WTC11 (cell line): ENCODE measurements around the gene NDUFB8.

Experiments
- ATF1 ChIP-seq: sonication (generic); formaldehyde crosslinking; IDR thresholded peaks from 2 replicates; pipeline ENCODE4 v1.8.1; 2023; ENCODE audit warnings: mild to moderate bottlenecking, moderate library complexity, missing genetic modification reagents
- CREB1 ChIP-seq: sonication (generic); formaldehyde crosslinking; IDR thresholded peaks from 2 replicates; pipeline ENCODE4 v1.8.0; 2023; ENCODE audit warnings: mild to moderate bottlenecking, missing genetic modification reagents
- CREM ChIP-seq: sonication (generic); formaldehyde crosslinking; IDR thresholded peaks from 2 replicates; pipeline ENCODE4 v1.8.1; 2022; ENCODE audit warnings: mild to moderate bottlenecking, missing genetic modification reagents, moderate library complexity
- E2F5 ChIP-seq: sonication (generic); formaldehyde crosslinking; IDR thresholded peaks from 2 replicates; pipeline ENCODE4 v1.8.1; 2022; ENCODE audit warnings: mild to moderate bottlenecking, moderate library complexity, missing genetic modification reagents
- FOXP1 ChIP-seq: sonication (generic); formaldehyde crosslinking; IDR thresholded peaks from 2 replicates; pipeline ENCODE4 v1.8.0; 2022; ENCODE audit warnings: missing genetic modification reagents, mild to moderate bottlenecking, moderate library complexity, borderline replicate concordance
- USF2 ChIP-seq: sonication (generic); formaldehyde crosslinking; IDR thresholded peaks from 2 replicates; pipeline ENCODE4 v1.8.1; 2023; ENCODE audit warnings: mild to moderate bottlenecking, missing genetic modification reagents, moderate library complexity
- ZNF232 ChIP-seq: sonication (generic); formaldehyde crosslinking; IDR thresholded peaks from 2 replicates; pipeline ENCODE4 v1.8.0; 2022; ENCODE audit warnings: mild to moderate bottlenecking, missing genetic modification reagents
- TF ChIP-seq, protein P1 (sequence below): fragments of 200-600 bp; IDR thresholded peaks from 2 replicates; pipeline ENCODE4 v1.8.0; 2022; ENCODE audit warnings: antibody characterized with exemption
- TF ChIP-seq, protein P2 (sequence below): sonication (generic); formaldehyde crosslinking; IDR thresholded peaks from 2 replicates; pipeline ENCODE4 v1.8.1; 2023; ENCODE audit warnings: mild to moderate bottlenecking, missing genetic modification reagents, moderate library complexity
- TF ChIP-seq, protein P3 (sequence below): sonication (generic); formaldehyde crosslinking; IDR thresholded peaks from 2 replicates; pipeline ENCODE4 v1.8.1; 2023; ENCODE audit warnings: mild to moderate bottlenecking, missing genetic modification reagents, borderline replicate concordance

DNA sequence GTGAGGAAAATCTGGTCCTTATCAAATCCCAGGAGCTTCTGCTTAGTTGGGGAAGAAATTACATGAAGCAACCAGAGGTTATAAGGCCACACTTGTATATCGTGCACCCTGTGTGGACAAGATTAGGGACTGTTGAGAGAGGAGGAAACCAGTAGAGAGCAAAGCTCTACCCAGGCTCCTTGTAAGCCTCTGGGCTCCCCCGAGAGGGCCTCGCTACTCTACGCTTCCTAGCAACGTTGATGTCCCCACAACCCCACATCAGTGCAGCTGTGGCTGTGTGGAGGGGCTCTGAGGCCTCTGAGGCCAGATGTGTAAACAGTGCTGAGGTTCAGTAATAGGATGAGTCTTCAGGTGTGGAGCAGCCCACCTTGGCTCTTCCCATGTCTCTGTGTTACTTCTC lies 22.1 kb upstream of the NDUFB8 start:
- no peak for TF ChIP-seq CREM (CRISPR knock-in tag)
- TF ChIP-seq, protein P1, sequence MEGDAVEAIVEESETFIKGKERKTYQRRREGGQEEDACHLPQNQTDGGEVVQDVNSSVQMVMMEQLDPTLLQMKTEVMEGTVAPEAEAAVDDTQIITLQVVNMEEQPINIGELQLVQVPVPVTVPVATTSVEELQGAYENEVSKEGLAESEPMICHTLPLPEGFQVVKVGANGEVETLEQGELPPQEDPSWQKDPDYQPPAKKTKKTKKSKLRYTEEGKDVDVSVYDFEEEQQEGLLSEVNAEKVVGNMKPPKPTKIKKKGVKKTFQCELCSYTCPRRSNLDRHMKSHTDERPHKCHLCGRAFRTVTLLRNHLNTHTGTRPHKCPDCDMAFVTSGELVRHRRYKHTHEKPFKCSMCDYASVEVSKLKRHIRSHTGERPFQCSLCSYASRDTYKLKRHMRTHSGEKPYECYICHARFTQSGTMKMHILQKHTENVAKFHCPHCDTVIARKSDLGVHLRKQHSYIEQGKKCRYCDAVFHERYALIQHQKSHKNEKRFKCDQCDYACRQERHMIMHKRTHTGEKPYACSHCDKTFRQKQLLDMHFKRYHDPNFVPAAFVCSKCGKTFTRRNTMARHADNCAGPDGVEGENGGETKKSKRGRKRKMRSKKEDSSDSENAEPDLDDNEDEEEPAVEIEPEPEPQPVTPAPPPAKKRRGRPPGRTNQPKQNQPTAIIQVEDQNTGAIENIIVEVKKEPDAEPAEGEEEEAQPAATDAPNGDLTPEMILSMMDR: no peak
- TF ChIP-seq ZNF232 (CRISPR knock-in tag): no peak
- TF ChIP-seq USF2 (CRISPR knock-in tag): no peak
- TF ChIP-seq, protein P2, sequence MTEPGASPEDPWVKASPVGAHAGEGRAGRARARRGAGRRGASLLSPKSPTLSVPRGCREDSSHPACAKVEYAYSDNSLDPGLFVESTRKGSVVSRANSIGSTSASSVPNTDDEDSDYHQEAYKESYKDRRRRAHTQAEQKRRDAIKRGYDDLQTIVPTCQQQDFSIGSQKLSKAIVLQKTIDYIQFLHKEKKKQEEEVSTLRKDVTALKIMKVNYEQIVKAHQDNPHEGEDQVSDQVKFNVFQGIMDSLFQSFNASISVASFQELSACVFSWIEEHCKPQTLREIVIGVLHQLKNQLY (CRISPR knock-in tag): no peak
- no peak for TF ChIP-seq CREB1
- no peak for TF ChIP-seq ATF1 (CRISPR knock-in tag)
- TF ChIP-seq FOXP1 (CRISPR knock-in tag): no peak
- TF ChIP-seq E2F5: no peak
- TF ChIP-seq, protein P3, sequence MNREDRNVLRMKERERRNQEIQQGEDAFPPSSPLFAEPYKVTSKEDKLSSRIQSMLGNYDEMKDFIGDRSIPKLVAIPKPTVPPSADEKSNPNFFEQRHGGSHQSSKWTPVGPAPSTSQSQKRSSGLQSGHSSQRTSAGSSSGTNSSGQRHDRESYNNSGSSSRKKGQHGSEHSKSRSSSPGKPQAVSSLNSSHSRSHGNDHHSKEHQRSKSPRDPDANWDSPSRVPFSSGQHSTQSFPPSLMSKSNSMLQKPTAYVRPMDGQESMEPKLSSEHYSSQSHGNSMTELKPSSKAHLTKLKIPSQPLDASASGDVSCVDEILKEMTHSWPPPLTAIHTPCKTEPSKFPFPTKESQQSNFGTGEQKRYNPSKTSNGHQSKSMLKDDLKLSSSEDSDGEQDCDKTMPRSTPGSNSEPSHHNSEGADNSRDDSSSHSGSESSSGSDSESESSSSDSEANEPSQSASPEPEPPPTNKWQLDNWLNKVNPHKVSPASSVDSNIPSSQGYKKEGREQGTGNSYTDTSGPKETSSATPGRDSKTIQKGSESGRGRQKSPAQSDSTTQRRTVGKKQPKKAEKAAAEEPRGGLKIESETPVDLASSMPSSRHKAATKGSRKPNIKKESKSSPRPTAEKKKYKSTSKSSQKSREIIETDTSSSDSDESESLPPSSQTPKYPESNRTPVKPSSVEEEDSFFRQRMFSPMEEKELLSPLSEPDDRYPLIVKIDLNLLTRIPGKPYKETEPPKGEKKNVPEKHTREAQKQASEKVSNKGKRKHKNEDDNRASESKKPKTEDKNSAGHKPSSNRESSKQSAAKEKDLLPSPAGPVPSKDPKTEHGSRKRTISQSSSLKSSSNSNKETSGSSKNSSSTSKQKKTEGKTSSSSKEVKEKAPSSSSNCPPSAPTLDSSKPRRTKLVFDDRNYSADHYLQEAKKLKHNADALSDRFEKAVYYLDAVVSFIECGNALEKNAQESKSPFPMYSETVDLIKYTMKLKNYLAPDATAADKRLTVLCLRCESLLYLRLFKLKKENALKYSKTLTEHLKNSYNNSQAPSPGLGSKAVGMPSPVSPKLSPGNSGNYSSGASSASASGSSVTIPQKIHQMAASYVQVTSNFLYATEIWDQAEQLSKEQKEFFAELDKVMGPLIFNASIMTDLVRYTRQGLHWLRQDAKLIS (CRISPR knock-in tag): no peak
